GM10266 (cell line): ENCODE measurements around the gene NCAPG2.

Source experiments
- DNase-seq: peaks from one replicate; pipeline ENCODE4 v3.0.0; 2012; ENCODE audit errors: extremely low spot score
- TF ChIP-seq, protein P1 (sequence below): IDR thresholded peaks from 2 replicates; pipeline ENCODE4 v1.5.1; 2012; ENCODE audit warnings: mild to moderate bottlenecking, low read depth; ENCODE audit not compliant: control insufficient read depth, insufficient read depth; ENCODE audit errors: missing control alignments

The NCAPG2 gene

DNA sequence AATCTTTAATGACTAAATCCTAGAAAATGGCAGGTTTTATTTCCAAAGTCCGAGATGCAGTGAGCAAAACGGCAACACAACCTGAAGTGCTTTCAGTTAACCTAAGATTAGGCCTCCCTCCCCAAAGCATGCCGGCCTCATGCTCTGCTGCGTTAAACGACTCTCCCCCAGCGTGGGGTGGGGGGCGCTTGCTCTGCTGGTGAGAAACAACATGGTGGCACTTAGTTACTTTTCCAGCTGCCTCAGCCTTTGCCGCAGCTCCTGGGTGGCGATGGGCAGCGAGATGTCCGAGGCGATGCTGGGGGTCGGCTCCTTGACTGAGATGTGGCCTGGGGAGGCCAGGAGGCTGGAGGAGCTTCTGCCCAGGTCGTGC, 36.7 kb upstream of the NCAPG2 start:
- TF ChIP-seq, protein P1, sequence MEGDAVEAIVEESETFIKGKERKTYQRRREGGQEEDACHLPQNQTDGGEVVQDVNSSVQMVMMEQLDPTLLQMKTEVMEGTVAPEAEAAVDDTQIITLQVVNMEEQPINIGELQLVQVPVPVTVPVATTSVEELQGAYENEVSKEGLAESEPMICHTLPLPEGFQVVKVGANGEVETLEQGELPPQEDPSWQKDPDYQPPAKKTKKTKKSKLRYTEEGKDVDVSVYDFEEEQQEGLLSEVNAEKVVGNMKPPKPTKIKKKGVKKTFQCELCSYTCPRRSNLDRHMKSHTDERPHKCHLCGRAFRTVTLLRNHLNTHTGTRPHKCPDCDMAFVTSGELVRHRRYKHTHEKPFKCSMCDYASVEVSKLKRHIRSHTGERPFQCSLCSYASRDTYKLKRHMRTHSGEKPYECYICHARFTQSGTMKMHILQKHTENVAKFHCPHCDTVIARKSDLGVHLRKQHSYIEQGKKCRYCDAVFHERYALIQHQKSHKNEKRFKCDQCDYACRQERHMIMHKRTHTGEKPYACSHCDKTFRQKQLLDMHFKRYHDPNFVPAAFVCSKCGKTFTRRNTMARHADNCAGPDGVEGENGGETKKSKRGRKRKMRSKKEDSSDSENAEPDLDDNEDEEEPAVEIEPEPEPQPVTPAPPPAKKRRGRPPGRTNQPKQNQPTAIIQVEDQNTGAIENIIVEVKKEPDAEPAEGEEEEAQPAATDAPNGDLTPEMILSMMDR: no peak
- no peak for DNase-seq

DNA sequence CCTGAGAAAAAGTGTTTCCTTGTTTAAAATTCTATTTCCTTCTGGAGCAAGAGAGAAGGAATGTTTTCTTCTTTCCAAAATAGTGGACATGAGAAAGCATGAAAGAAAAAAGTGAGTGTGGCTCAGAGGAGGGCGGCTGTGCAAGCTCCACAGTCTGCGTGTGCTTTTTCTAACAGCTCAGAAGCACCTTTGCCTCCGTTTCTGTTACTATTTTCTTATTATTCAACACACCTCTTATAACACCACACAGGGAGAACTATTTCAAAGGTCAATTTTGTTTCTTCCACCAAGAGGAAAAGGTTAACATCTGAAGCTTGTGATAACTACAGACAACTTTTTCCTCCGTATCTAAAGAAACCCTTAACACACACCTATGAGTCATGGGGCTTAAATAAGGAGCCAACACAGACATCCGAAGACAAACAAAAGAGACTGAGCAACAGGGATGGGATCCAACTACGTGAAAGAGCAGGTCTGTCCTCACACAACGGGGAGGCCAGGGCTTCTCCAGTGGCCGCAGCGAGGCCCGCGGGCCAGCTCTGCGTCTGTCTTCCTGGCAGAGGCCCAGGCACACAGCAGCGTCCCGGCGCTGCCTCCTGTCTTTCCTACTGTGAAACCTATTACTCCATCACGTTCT, 36.2 kb upstream of the NCAPG2 start:
- TF ChIP-seq, protein P1: no peak
- no peak for DNase-seq

DNA sequence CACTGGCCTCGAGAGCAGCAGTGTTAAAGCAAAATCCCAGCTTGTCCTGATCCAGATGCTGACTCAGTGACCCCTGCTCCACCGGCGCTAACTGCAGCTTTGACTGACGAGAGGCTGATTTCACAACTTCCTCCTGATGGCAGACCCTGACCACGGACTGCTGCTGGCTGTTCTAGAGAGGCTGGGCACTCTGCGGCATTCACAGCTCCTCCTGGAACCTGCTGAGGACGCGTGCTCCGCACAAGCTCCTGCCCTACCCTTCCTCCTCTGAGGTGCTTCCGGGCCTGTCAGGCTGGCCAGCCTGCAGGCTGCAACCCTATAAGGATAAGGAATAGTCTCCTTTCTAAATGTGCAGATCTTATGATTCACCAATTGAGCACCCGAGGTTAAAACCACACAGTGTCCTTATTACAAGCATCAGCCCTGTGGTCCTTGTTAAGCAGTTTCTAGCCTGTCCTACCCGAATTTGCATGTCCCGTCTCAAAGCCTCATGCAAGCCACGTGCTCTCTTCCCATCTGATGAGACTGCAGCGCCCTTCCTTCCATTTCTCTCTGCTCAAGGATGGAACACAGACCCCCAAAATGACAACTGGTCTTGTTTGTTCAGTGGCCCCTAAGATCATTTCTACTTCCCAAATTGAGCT, 35.5 kb upstream of the NCAPG2 start:
- TF ChIP-seq, protein P1: no peak
- DNase-seq: no peak

DNA sequence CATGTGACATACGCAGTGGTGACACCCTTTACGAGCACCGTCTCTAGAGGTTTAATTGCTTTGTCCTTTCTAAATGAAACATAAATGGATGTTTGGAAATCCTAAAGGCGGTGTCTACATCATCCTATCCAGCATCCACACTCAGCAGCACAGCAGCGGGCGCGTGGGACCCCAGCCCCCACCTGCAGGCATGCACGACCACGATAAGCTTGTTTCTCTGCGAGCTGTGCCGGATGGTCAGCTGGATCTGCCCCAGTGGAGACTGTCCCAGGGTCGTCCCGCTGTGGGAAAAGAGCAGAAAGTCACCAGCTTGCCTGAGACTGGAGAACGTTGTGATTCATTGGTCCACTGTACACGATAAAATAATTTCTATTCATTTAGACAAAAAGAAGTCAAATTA, 34.2 kb upstream of the NCAPG2 start:
- TF ChIP-seq, protein P1: no peak
- no peak for DNase-seq

DNA sequence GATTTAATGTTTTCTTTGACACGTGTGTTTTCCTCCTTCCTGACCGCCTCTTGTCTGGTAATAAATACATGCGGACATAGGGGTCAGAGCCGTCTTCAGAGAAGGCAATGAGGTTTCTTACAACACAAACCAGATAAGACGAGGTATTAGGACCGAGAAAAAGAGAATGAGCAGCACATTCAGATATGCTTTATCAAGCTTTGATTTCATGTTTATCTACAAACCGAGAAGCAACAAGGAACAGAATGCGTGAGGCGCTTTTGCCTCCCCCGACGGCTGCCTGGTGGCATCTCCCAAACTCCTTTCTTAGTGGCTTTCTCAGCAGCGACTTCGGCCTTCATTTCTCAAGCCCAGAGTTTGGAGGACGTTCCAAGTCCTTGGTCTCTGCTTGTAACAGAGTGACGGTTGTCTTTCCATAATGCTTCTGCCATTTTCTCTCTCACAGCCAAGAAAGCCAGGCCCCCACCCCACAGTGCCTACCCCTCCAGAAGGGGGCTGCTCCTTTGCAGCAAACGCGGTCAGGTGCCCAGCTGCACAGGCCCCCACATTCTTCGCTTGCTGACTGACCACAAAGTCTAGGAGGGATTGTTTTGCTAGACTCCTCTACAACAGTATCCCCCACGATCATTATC, 32.6 kb upstream of the NCAPG2 start:
- TF ChIP-seq, protein P1: no peak
- no peak for DNase-seq

DNA sequence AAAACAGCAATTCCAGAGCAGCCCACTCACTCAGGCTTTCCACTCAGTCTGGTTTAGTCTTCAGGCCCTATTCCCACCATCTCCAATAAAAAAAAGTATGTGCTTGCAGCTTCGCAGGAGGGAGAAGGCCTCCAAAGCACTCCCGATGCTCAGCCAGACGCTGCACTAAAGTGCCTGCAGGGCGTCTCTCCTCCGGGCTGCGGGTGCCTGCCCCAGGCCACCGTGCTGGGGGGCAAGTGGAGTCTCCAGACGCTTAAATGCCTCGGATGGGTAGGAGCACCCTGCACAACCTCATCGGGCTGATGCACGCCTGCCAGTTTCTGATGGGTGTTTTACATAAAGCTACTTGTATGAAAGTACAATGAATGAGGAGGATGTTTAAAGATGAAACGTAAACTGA, 31.3 kb upstream of the NCAPG2 start:
- no peak for DNase-seq
- TF ChIP-seq, protein P1: no peak

DNA sequence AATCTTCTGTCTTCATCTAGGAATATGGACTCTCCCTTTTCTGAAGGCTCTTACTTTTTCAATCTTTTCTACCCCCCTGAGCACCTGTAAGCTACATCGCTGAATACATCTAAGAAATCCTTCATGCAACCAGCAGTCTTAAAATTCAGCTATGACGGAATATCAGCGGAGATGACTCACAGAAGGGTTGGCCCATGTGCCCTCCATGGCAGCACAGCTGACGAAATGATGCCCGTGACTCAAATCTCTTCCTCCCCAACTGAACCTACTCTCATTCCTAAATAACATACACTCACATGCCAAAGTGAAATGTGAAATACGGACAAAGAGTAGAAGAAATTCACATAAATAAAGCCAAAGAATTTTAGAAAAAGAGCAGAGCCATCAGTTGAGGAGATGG, 30.3 kb upstream of the NCAPG2 start:
- no peak for DNase-seq
- TF ChIP-seq, protein P1: no peak
